IMR-90 (cell line): ENCODE measurements around the gene FIS1. TPM values are rescaled to one million over a fixed set of nuclear protein-coding genes. Genes with fewer than 3 reads are reported as not detected.
"Not testable (repeated sequence)": the region's sequence is repeated elsewhere in the genome, so short reads cannot be mapped to it uniquely, and the experiment has no call there.

ENCODE experiments used
- ATAC-seq: fragments of 200-7000 bp; cut with Tn5 transposase; 2 replicates; pipeline ENCODE4 v1.9.1; 2020; ENCODE audit warnings: low read depth, mild to moderate bottlenecking, moderate library complexity
- BruUV-seq: library from RNA; stranded (reverse); fragments of 400-500 nt; replicated peaks from 2 replicates; lab custom pipeline; 2021; lab: Mats Ljungman, UMichigan
- CTCF ChIA-PET: fragments of 300-600 bp; formaldehyde crosslinking; extraction: SDS; loops from one replicate; lab custom pipeline; 2021; ENCODE audit warnings: antibody characterized with exemption; lab: Yijun Ruan, JAX
- POLR2A ChIA-PET: fragments of 300-600 bp; sonication (Branson Sonifier 250); formaldehyde crosslinking; loops from one replicate; lab custom pipeline; 2022; ENCODE audit warnings: antibody characterized with exemption; ENCODE audit not compliant: unreplicated experiment; lab: Charles Lee
- DNase-seq: peaks from one replicate; pipeline ENCODE4 v3.0.0; 2013
- H2AFZ ChIP-seq: replicated peaks from 2 replicates; pipeline ENCODE3; 2013; ENCODE audit warnings: low read length, mild to moderate bottlenecking; ENCODE audit not compliant: poor library complexity
- H2AK5ac ChIP-seq: 2 replicates; pipeline ENCODE4 v1.6.1; 2013; ENCODE audit warnings: low read depth, low read length, inconsistent platforms
- H2AK9ac ChIP-seq: replicated peaks from 2 replicates; pipeline ENCODE3; 2013; ENCODE audit warnings: mild to moderate bottlenecking, low read depth, low read length, moderate library complexity; ENCODE audit not compliant: poor library complexity
- H2BK120ac ChIP-seq: 2 replicates; pipeline ENCODE4 v1.6.1; 2013; ENCODE audit warnings: low read depth, low read length, inconsistent platforms
- H2BK15ac ChIP-seq: 3 replicates; pipeline ENCODE4 v1.6.1; 2013; ENCODE audit warnings: low read depth, low read length, inconsistent platforms
- H2BK20ac ChIP-seq: 2 replicates; pipeline ENCODE4 v1.6.1; 2013; ENCODE audit warnings: low read depth, mild to moderate bottlenecking, inconsistent platforms, low read length, moderate library complexity
- H2BK5ac ChIP-seq: 2 replicates; pipeline ENCODE4 v1.6.1; 2013; ENCODE audit warnings: mild to moderate bottlenecking, low read depth, low read length, inconsistent platforms; ENCODE audit not compliant: poor library complexity, severe bottlenecking
- H3K14ac ChIP-seq: replicated peaks from 2 replicates; pipeline ENCODE4 v1.6.1; 2013; ENCODE audit warnings: low read depth, low read length, inconsistent platforms
- H3K18ac ChIP-seq: 2 replicates; pipeline ENCODE4 v1.6.1; 2013; ENCODE audit warnings: low read depth, low read length, control low read depth
- H3K23ac ChIP-seq: 2 replicates; pipeline ENCODE4 v1.6.1; 2013; ENCODE audit warnings: low read depth, low read length, inconsistent platforms
- H3K27ac ChIP-seq: 2 replicates; pipeline ENCODE4 v1.5.1; 2013; ENCODE audit warnings: mild to moderate bottlenecking, control low read depth, low read length; ENCODE audit not compliant: insufficient read depth
- H3K27me3 ChIP-seq: 2 replicates; pipeline ENCODE4 v1.6.1; 2013; ENCODE audit warnings: low read length; ENCODE audit not compliant: control insufficient read depth, insufficient read depth
- H3K36me3 ChIP-seq: 2 replicates; pipeline ENCODE4 v1.6.1; 2013; ENCODE audit warnings: low read length, mixed read lengths; ENCODE audit not compliant: control insufficient read depth, insufficient read depth
- H3K4ac ChIP-seq: 2 replicates; pipeline ENCODE4 v1.6.1; 2013; ENCODE audit warnings: low read depth, low read length, inconsistent platforms
- H3K4me1 ChIP-seq: 2 replicates; pipeline ENCODE4 v1.6.1; 2013; ENCODE audit warnings: low read length, mixed read lengths; ENCODE audit not compliant: control insufficient read depth, insufficient read depth
- H3K4me2 ChIP-seq: 2 replicates; pipeline ENCODE4 v1.6.1; 2013; ENCODE audit warnings: low read depth, mild to moderate bottlenecking, control low read depth, low read length, moderate library complexity
- H3K4me3 ChIP-seq: 2 replicates; pipeline ENCODE4 v1.5.1; 2013; ENCODE audit warnings: low read depth, mild to moderate bottlenecking, control low read depth, low read length, moderate library complexity; ENCODE audit not compliant: insufficient read depth
- H3K56ac ChIP-seq: 2 replicates; pipeline ENCODE4 v1.6.1; 2013; ENCODE audit warnings: low read length, inconsistent platforms; ENCODE audit not compliant: insufficient read depth; ENCODE audit errors: extremely low read depth
- H3K79me1 ChIP-seq, 2 experiments: 2 replicates each; pipeline ENCODE4 v1.6.1; 2013; ENCODE audit warnings: low read length in 2 of 2, inconsistent platforms in 1 of 2, low read depth in 1 of 2
- H3K9ac ChIP-seq: 2 replicates; pipeline ENCODE4 v1.6.1; 2013; ENCODE audit warnings: low read depth, low read length, control low read depth
- H3K9me1 ChIP-seq: 2 replicates; pipeline ENCODE4 v1.6.1; 2013; ENCODE audit warnings: low read length, inconsistent platforms; ENCODE audit not compliant: insufficient read depth
- H3K9me3 ChIP-seq: 2 replicates; pipeline ENCODE4 v1.6.1; 2013; ENCODE audit warnings: low read length; ENCODE audit not compliant: control insufficient read depth, insufficient read depth
- H4K20me1 ChIP-seq: 2 replicates; pipeline ENCODE4 v1.6.1; 2013; ENCODE audit warnings: low read length, inconsistent platforms; ENCODE audit not compliant: insufficient read depth
- H4K5ac ChIP-seq: 2 replicates; pipeline ENCODE4 v1.6.1; 2013; ENCODE audit warnings: mild to moderate bottlenecking, low read depth, low read length, control low read depth
- H4K8ac ChIP-seq, 2 experiments: 2 replicates each; pipeline ENCODE4 v1.6.1; 2013; ENCODE audit warnings: low read depth in 2 of 2, low read length in 2 of 2, control low read depth in 1 of 2, inconsistent platforms in 1 of 2
- H4K91ac ChIP-seq: 2 replicates; pipeline ENCODE4 v1.6.1; 2013; ENCODE audit warnings: low read depth, low read length, inconsistent platforms; ENCODE audit not compliant: insufficient read depth
- WGBS, 2 experiments: methylation state at CpG; one replicate each; pipeline versions ENCODE4 v1.1.5 to v1.1.7; 2013; ENCODE audit warnings: missing lambda C conversion rate in 2 of 2; ENCODE audit not compliant: insufficient read length in 1 of 2; ENCODE audit errors: extremely low coverage in 2 of 2; 5-methylcytosine and 5-hydroxymethylcytosine counted together
- dilution Hi-C: fragments of 300-500 bp; cut with HindIII; formaldehyde crosslinking; loops from one replicate; pipeline ENCODE4 v1.14.3; 2018; ENCODE audit warnings: low sequenced_read_pairs; ENCODE audit not compliant: unreplicated experiment
- in situ Hi-C: fragments of 300-500 bp; cut with MboI; formaldehyde crosslinking; loops from 3 replicates; pipeline ENCODE4 v1.14.3; 2019; ENCODE audit warnings: low sequenced_read_pairs, inconsistent platforms, mixed read lengths
- intact Hi-C: fragments of 100-400 bp; cut with micrococcal nuclease; formaldehyde crosslinking; loops from 2 replicates; pipeline ENCODE4 v1.10.0; 2022
- polyA plus RNA-seq, 3 experiments: library from polyadenylated mRNA; depleted of rRNA; stranded (reverse); fragments of >200 nt; gene quantifications; 2 replicates each; pipeline ENCODE4 v1.2.3, GENCODE V29; 2012; ENCODE audit warnings: low replicate concordance in 1 of 3
- total RNA-seq: library from RNA; depleted of rRNA; stranded (reverse); fragments of >200 nt; gene quantifications from 2 replicates; pipeline ENCODE4 v1.2.3, GENCODE V29; 2012

The FIS1 gene
- total and polyA plus RNA-seq, 2 of the 4 experiments (the other 2 are of a cell fraction) = 293 to 489 TPM

DNA sequence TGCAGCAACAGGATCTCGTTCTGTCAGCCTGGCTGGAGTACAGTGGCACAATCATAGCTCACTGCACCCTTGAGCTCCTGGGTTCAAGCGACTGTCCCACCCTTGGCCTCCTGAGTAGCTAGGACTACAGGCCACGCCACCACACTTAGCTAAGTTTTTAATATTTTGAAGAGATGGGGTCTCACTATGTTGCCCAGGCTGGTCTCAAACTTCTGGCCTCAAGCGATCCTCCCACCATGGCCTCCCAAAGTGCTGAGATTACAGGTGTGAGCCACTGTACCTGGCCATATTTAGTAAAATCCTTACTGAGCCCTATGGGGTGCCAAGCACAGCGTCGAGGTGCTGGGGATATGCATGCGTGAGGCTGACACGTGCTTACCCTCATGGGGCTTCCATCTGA, 36.0 kb upstream of the FIS1 start:
- peaks cover 25% of the 10 kb centered on the region for H3K27me3 ChIP-seq
- CTCF ChIA-PET, H3K4me3 ChIP-seq, ATAC-seq, H3K9ac ChIP-seq, BruUV-seq, H3K27ac ChIP-seq, H4K20me1 ChIP-seq, H3K14ac ChIP-seq, H2AFZ ChIP-seq, H2BK120ac ChIP-seq, H2BK15ac ChIP-seq, dilution Hi-C loops, H4K5ac ChIP-seq, H2AK5ac ChIP-seq, H3K4me2 ChIP-seq, H3K9me3 ChIP-seq, H3K4me1 ChIP-seq, H2BK20ac ChIP-seq, H4K8ac ChIP-seq, H3K18ac ChIP-seq, intact Hi-C loops, H3K9me1 ChIP-seq, DNase-seq, H4K91ac ChIP-seq, H3K23ac ChIP-seq, H3K36me3 ChIP-seq, H2AK9ac ChIP-seq, H3K56ac ChIP-seq, H3K4ac ChIP-seq, H2BK5ac ChIP-seq, H3K79me1 ChIP-seq, POLR2A ChIA-PET: not testable (repeated sequence)
- 74% methylated on average over 4 of the region's 8 CpGs; no CpG with 5 or more reads in 1 of the 2 experiments for WGBS, 2 experiments
- in situ Hi-C loops = loop anchor here (5.0 to 25.0 kb wide), 3 partner anchors 134 to 1294 kb away; partner anchors contain the start of genes ACHE and AZGP1
